Measurements from ENCODE around the gene CETN1. TPM values are rescaled to one million over a fixed set of nuclear protein-coding genes. Genes with fewer than 3 reads are reported as not detected.

The CETN1 gene
- total and polyA plus RNA-seq, 5 donors from 2014 or later, result not detected

DNA sequence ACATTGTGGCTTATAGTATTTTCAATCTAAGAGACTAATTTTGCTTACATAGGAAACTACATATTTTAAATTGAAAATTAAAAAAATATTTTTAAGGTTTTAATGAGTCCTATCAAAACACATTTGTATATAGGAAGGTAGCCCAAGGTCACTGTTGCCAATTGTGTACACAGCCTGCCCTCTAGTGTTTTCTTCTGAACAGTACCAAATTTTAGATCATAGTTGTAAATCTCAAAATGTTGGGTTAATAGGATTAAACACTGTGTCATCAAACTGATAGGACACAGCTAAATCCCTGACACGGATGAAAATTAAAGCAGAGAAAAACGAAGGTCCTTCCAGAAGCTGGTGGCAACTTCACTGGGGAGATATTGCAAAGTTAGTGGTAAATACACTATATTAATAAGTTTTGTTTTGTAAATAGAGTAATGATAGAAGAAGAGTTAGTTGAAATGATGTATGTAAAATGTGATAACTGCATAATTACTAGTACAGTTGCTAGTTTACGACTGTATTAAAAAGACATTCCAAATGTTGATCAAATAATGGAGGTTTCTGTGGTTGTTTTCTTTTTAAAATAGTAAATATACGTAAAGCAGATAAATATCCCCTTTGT, 36.3 kb downstream of the CETN1 start:
- H3K27me3 Mint-ChIP-seq, result peaks cover 16% of the 10 kb centered on the region
- no peaks in the 10 kb centered on the region for H3K4me1 ChIP-seq (ENCODE audit: control insufficient read depth, insufficient read depth, low read length, poor library complexity, severe bottlenecking)
- H3K4me3 Mint-ChIP-seq, result no peak overlapping the region
- peaks cover 0 to 6% (median 0%) of the 10 kb centered on the region in 4 donors for H3K4me1 Mint-ChIP-seq
- no peak overlapping the region for H3K27ac Mint-ChIP-seq
- no peaks in the 10 kb centered on the region for H3K9me3 Mint-ChIP-seq
- H3K27ac ChIP-seq (ENCODE audit: insufficient read depth, low read length, poor library complexity, severe bottlenecking), result no peak overlapping the region
- no peaks in the 10 kb centered on the region for H3K36me3 Mint-ChIP-seq
- no peaks in the 10 kb centered on the region for H3K36me3 ChIP-seq (ENCODE audit: control insufficient read depth, insufficient read depth, low read length)
- H3K4me3 ChIP-seq (ENCODE audit: low read depth, low read length), result no peak overlapping the region
- peaks cover 5% of the 10 kb centered on the region for H3K27me3 ChIP-seq (ENCODE audit: control insufficient read depth, insufficient read depth, low read length)
- DNase-seq (peak in 2 of 3 donors; percentile 4 to 26), ATAC-seq (ENCODE audit: low read depth in 2 of 2) (peak in 1 of 2 donors; percentile 37)
- no peaks in the 10 kb centered on the region for H3K9me3 ChIP-seq (ENCODE audit: control insufficient read depth in 2 of 2, low read length in 2 of 2)

DNA sequence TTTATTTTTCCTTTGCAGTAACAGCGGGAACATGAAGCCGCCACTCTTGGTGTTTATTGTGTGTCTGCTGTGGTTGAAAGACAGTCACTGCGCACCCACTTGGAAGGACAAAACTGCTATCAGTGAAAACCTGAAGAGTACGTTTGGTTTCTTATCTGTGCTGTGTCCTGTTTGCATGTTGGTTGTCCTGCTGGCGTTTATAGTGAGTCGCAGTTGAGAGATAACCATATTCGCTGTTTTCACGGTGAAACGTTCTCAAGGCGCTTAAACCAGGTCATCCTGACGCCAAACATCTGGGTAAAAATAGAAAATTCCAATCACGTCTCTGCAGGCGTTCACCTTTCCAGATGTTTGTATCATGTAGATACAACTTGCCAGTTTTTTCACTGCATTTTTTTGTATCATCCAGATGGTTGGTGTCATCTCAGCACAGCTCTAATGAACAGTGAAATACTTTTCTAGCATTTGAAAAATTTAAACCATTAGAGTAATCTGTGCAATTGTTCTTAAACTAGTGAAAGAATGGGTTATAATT, 37.9 kb downstream of the CETN1 start:
- Histone ChIP-seq H3K4me1 (ENCODE audit: control insufficient read depth, insufficient read depth, low read length, poor library complexity, severe bottlenecking) (no peaks in the 10 kb centered on the region), H3K9me3 (ENCODE audit: control insufficient read depth in 2 of 2, low read length in 2 of 2) (no peaks in the 10 kb centered on the region), H3K4me3 (ENCODE audit: low read depth, low read length) (no peak overlapping the region), H3K36me3 (ENCODE audit: control insufficient read depth, insufficient read depth, low read length) (no peaks in the 10 kb centered on the region), H3K27me3 (ENCODE audit: control insufficient read depth, insufficient read depth, low read length) (peaks cover 10% of the 10 kb centered on the region), H3K27ac (ENCODE audit: insufficient read depth, low read length, poor library complexity, severe bottlenecking) (no peak overlapping the region)
- no peaks in the 10 kb centered on the region for H3K36me3 Mint-ChIP-seq
- ATAC-seq (ENCODE audit: low read depth in 2 of 2) (no peak), DNase-seq (no peak)
- H3K27ac Mint-ChIP-seq, result no peak overlapping the region
- H3K4me3 Mint-ChIP-seq, result no peak overlapping the region
- peaks cover 30% of the 10 kb centered on the region for H3K27me3 Mint-ChIP-seq
- H3K9me3 Mint-ChIP-seq, result no peaks in the 10 kb centered on the region
- H3K4me1 Mint-ChIP-seq, result peaks cover 0 to 6% (median 0%) of the 10 kb centered on the region in 4 donors

DNA sequence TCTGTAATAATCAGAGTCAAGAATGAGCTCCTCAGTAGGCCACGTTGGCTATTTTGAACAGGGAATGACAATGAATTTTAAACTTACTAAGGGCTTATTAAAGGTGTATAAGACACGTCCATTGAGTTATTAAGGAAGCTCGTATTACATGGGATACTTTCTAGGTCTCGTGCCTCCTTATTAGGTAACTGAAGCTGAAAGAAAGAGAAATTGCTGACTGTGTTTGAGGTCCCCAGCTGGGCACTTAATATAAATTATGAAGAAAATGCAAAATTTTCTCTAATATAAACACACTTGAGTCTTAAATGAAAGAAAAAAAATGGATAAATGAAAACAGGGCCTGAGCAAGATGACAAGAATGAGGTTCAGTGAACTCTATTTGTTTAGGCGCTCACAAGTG, 38.4 kb downstream of the CETN1 start:
- no peaks in the 10 kb centered on the region for H3K9me3 Mint-ChIP-seq
- no peak overlapping the region for H3K27ac ChIP-seq (ENCODE audit: insufficient read depth, low read length, poor library complexity, severe bottlenecking)
- no peaks in the 10 kb centered on the region for H3K9me3 ChIP-seq (ENCODE audit: control insufficient read depth in 2 of 2, low read length in 2 of 2)
- H3K27me3 Mint-ChIP-seq, result peaks cover 30% of the 10 kb centered on the region
- DNase-seq (no peak), ATAC-seq (ENCODE audit: low read depth in 2 of 2) (no peak)
- H3K36me3 Mint-ChIP-seq, result no peaks in the 10 kb centered on the region
- H3K4me3 Mint-ChIP-seq, result no peak overlapping the region
- no peak overlapping the region for H3K27ac Mint-ChIP-seq
- H3K27me3 ChIP-seq (ENCODE audit: control insufficient read depth, insufficient read depth, low read length), result peaks cover 10% of the 10 kb centered on the region
- H3K4me1 ChIP-seq (ENCODE audit: control insufficient read depth, insufficient read depth, low read length, poor library complexity, severe bottlenecking), result no peaks in the 10 kb centered on the region
- peaks cover 0 to 6% (median under 1%) of the 10 kb centered on the region in 4 donors for H3K4me1 Mint-ChIP-seq
- H3K4me3 ChIP-seq (ENCODE audit: low read depth, low read length), result no peak overlapping the region
- no peaks in the 10 kb centered on the region for H3K36me3 ChIP-seq (ENCODE audit: control insufficient read depth, insufficient read depth, low read length)

DNA sequence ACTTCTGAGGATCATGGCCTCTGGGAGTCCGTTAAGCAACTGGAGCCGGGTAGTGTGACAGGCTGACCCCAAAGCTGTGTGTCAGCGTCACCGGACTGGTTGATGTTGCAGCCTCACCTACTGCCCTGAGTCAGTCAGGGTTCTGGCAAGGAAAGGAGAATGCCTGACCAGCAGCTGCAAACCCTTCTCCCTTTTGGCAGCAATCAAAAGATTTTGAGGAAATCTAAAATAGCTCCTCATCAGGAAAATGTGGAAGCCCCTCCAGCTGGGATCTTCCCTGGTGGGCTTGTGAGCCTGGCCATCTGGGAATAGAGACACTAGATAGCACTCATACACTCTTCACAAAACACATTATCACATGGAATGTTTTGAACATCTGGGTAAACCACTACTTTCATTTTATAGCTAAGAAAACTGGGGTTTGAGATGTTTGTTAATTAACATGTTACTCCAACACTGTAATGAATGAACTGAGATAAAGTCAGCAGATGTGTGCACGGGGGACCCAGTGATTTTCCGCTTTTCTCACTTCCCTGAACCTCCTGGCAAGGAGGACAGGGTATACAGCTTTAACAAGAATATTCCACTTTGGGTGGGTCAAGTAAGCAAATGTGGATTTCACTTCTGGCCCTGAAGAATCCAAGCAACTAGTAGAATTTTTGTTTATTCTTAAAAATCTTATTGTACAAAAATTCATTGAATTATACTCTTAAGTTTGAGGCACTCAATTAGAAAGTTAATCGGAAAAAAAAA, 41.3 kb downstream of the CETN1 start:
- no peak overlapping the region for H3K27ac ChIP-seq (ENCODE audit: insufficient read depth, low read length, poor library complexity, severe bottlenecking)
- Mint-ChIP-seq H3K4me1 (peaks cover 0 to 6% (median 4%) of the 10 kb centered on the region in 4 donors), H3K36me3 (no peaks in the 10 kb centered on the region), H3K27ac (no peak overlapping the region), H3K27me3 (peaks cover 33% of the 10 kb centered on the region), H3K9me3 (no peaks in the 10 kb centered on the region), H3K4me3 (no peak overlapping the region)
- no peaks in the 10 kb centered on the region for H3K36me3 ChIP-seq (ENCODE audit: control insufficient read depth, insufficient read depth, low read length)
- no peak for ATAC-seq (ENCODE audit: low read depth in 2 of 2)
- no peak for DNase-seq
- H3K4me1 ChIP-seq (ENCODE audit: control insufficient read depth, insufficient read depth, low read length, poor library complexity, severe bottlenecking), result no peaks in the 10 kb centered on the region
- H3K27me3 ChIP-seq (ENCODE audit: control insufficient read depth, insufficient read depth, low read length), result peaks cover 5% of the 10 kb centered on the region
- H3K4me3 ChIP-seq (ENCODE audit: low read depth, low read length), result no peak overlapping the region
- H3K9me3 ChIP-seq (ENCODE audit: control insufficient read depth in 2 of 2, low read length in 2 of 2), result no peaks in the 10 kb centered on the region

DNA sequence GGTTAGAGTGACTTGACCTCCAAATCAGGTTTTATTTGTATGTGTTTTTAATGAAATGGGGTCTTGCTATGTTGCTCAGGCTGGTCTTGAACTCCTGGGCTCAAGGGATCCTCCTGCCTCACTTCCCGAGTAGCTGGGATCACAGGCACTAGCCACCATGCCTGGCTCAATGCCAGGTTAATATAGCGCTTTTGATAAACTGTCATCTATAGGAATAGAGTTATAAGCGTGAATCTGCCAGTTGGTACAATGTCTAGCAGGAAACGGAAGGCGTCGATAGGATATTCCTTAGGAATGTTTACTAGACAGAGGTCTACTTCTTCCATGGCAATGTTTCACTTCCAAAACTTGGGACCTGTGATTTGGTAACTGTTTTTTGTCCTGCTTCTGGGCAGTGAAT, 42.1 kb downstream of the CETN1 start:
- Histone ChIP-seq H3K4me3 (ENCODE audit: low read depth, low read length) (no peak overlapping the region), H3K36me3 (ENCODE audit: control insufficient read depth, insufficient read depth, low read length) (no peaks in the 10 kb centered on the region), H3K27ac (ENCODE audit: insufficient read depth, low read length, poor library complexity, severe bottlenecking) (no peak overlapping the region), H3K27me3 (ENCODE audit: control insufficient read depth, insufficient read depth, low read length) (peaks cover 5% of the 10 kb centered on the region), H3K4me1 (ENCODE audit: control insufficient read depth, insufficient read depth, low read length, poor library complexity, severe bottlenecking) (no peaks in the 10 kb centered on the region), H3K9me3 (ENCODE audit: control insufficient read depth in 2 of 2, low read length in 2 of 2) (no peaks in the 10 kb centered on the region)
- H3K9me3 Mint-ChIP-seq, result no peaks in the 10 kb centered on the region
- DNase-seq, result no peak
- peaks cover 35% of the 10 kb centered on the region for H3K27me3 Mint-ChIP-seq
- no peaks in the 10 kb centered on the region for H3K36me3 Mint-ChIP-seq
- peaks cover 0 to 10% (median 4%) of the 10 kb centered on the region in 4 donors for H3K4me1 Mint-ChIP-seq
- H3K4me3 Mint-ChIP-seq, result no peak overlapping the region
- no peak for ATAC-seq (ENCODE audit: low read depth in 2 of 2)
- no peak overlapping the region for H3K27ac Mint-ChIP-seq

DNA sequence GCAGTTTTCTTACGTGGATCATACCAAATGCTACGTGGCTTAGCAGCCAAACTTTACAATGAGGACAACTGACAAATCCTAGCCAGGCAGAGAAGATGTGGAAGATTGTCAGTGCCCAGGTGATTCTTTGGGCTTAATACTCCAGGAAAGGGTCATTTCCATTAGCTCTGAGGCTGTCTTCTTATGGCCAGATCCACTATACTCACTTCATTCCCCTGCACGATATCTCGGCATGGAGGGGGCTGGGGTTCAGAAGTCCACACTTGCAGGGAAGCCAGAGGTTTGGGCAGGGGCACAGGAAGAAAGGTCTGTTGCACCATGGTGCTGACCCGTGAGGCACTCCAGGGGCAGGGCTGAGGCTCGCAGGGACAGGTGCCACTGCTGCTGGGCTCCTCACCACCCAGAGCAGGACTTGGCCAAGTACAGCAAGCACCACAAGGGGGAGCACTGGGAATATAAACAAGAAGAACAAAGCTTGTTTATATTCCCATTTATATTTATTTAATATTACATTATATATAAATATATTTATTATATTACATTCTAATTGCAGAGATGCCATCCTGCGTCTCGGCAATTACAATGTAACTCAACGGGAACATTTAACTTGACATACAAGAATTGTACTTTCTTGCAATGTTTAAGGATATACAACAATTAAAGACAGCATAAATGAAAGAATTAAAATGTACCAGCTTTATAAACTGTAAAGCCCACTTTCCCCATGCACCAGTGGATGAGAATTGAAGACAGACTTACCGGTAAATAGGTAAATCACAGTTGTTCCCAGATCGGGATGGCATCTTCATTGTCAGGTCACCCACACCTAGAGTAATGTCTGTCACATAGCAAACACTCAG, 43.8 kb downstream of the CETN1 start:
- H3K27ac Mint-ChIP-seq, result no peak overlapping the region

DNA sequence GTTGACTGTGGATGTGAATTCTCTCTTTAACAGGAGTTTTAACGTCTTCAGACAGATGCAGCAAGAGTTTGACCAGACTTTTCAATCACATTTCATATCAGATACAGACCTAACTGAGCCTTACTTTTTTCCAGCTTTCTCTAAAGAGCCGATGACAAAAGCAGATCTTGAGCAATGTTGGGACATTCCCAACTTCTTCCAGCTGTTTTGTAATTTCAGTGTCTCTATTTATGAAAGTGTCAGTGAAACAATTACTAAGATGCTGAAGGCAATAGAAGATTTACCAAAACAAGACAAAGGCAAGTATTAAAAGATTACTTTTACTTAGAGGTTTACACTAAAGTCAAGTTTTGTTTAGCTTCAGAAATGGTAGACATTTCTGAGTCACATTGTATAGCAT, 47.1 kb downstream of the CETN1 start:
- no peak for ATAC-seq (ENCODE audit: low read depth in 2 of 2)
- H3K27ac ChIP-seq (ENCODE audit: insufficient read depth, low read length, poor library complexity, severe bottlenecking), result no peak overlapping the region

More for the DNA sequence above, 43.8 kb downstream of the CETN1 start:
- no peak overlapping the region for H3K27ac ChIP-seq (ENCODE audit: insufficient read depth, low read length, poor library complexity, severe bottlenecking)
- H3K36me3 ChIP-seq (ENCODE audit: control insufficient read depth, insufficient read depth, low read length), result no peaks in the 10 kb centered on the region
- Mint-ChIP-seq H3K4me1 (peaks cover 0 to 6% (median 4%) of the 10 kb centered on the region in 4 donors), H3K9me3 (no peaks in the 10 kb centered on the region), H3K36me3 (no peaks in the 10 kb centered on the region), H3K4me3 (no peak overlapping the region), H3K27me3 (peaks cover 45% of the 10 kb centered on the region)
- H3K4me1 ChIP-seq (ENCODE audit: control insufficient read depth, insufficient read depth, low read length, poor library complexity, severe bottlenecking), result no peaks in the 10 kb centered on the region
- H3K27me3 ChIP-seq (ENCODE audit: control insufficient read depth, insufficient read depth, low read length), result peaks cover 5% of the 10 kb centered on the region
- no peak overlapping the region for H3K4me3 ChIP-seq (ENCODE audit: low read depth, low read length)
- no peaks in the 10 kb centered on the region for H3K9me3 ChIP-seq (ENCODE audit: control insufficient read depth in 2 of 2, low read length in 2 of 2)
- ATAC-seq (ENCODE audit: low read depth in 2 of 2) (peak; percentile 55 to 56), DNase-seq (peak; percentile 17 to 72 (median 36))

More for the DNA sequence above, 47.1 kb downstream of the CETN1 start:
- no peak for DNase-seq
- Histone ChIP-seq H3K36me3 (ENCODE audit: control insufficient read depth, insufficient read depth, low read length) (no peaks in the 10 kb centered on the region), H3K9me3 (ENCODE audit: control insufficient read depth in 2 of 2, low read length in 2 of 2) (no peaks in the 10 kb centered on the region), H3K4me1 (ENCODE audit: control insufficient read depth, insufficient read depth, low read length, poor library complexity, severe bottlenecking) (no peaks in the 10 kb centered on the region), H3K27me3 (ENCODE audit: control insufficient read depth, insufficient read depth, low read length) (peaks cover 3% of the 10 kb centered on the region), H3K4me3 (ENCODE audit: low read depth, low read length) (no peak overlapping the region)
- H3K4me1 Mint-ChIP-seq, result peaks cover 0 to 5% (median 4%) of the 10 kb centered on the region in 4 donors
- H3K27me3 Mint-ChIP-seq, result peaks cover 44% of the 10 kb centered on the region
- no peak overlapping the region for H3K27ac Mint-ChIP-seq
- no peak overlapping the region for H3K4me3 Mint-ChIP-seq
- H3K9me3 Mint-ChIP-seq, result peaks cover 0 to 5% (median 0%) of the 10 kb centered on the region in 7 donors
- H3K36me3 Mint-ChIP-seq, result no peaks in the 10 kb centered on the region

Data from CD4-positive, CD25-positive, alpha-beta regulatory T cell (primary cell).